ENCODE data around the gene KSR1. TPM values are rescaled to one million over a fixed set of nuclear protein-coding genes. Genes with fewer than 3 reads are reported as not detected.

The KSR1 gene
- total and polyA plus RNA-seq, 9 of the 15 experiments (the other 6 are each of a cell fraction or from before 2014, with no cell fraction given) = 1.4 to 51.7 (median 18.4) TPM

GRCh38 chr17:27461192-27461859 lies 5.1 kb downstream of the KSR1 start (continued):
- no peak for TF ChIP-seq CBX8 (IDR thresholded peaks at IDR 0.05; ENCODE audit: borderline replicate concordance, extremely low read depth, low read depth, low read length, poor library complexity, severe bottlenecking)
- TF ChIP-seq PRDM10 (IDR thresholded peaks at IDR 0.05; ENCODE audit: partially characterized antibody) = no peak
- no peak for TF ChIP-seq ZNF785 (CRISPR knock-in tag; IDR thresholded peaks at IDR 0.05)
- TF ChIP-seq ZNF830 (CRISPR knock-in tag; IDR thresholded peaks at IDR 0.05) = no peak
- TF ChIP-seq ZNF431 (CRISPR knock-in tag; IDR thresholded peaks at IDR 0.05) = no peak
- TF ChIP-seq FOXJ2 (tag; IDR thresholded peaks at IDR 0.05) = no peak
- TF ChIP-seq GMEB1 (CRISPR knock-in tag; IDR thresholded peaks at IDR 0.05) = no peak
- TF ChIP-seq YY1 (IDR thresholded peaks at IDR 0.05; ENCODE audit: borderline replicate concordance in 1 of 3, control insufficient read depth in 1 of 3, extremely low read depth in 1 of 3, insufficient read depth in 3 of 3, insufficient read length in 1 of 3, insufficient replicate concordance in 2 of 3, low read depth in 1 of 3, low read length in 2 of 3) = no peak
- no peak for TF ChIP-seq ATF1 (CRISPR knock-in tag; IDR thresholded peaks at IDR 0.05)
- TF ChIP-seq ATF1 (tag; IDR thresholded peaks at IDR 0.05) = peak; percentile 36
- no peak for TF ChIP-seq ZBTB49 (CRISPR knock-in tag; IDR thresholded peaks at IDR 0.05; ENCODE audit: borderline replicate concordance)
- TF ChIP-seq TRIM25 (IDR thresholded peaks at IDR 0.05; ENCODE audit: borderline replicate concordance) = no peak
- TF ChIP-seq POU5F1 (IDR thresholded peaks at IDR 0.05; ENCODE audit: borderline replicate concordance, low read depth, low read length, partially characterized antibody) = no peak
